GM12878 (cell line): ENCODE data around the gene KCNJ14. TPM values are rescaled to one million over a fixed set of nuclear protein-coding genes. Genes with fewer than 3 reads are reported as not detected.

Experiments used
- ATAC-seq: fragments of 200-7000 bp; cut with Tn5 transposase; 3 replicates; pipeline ENCODE4 v1.9.1; 2020; ENCODE audit warnings: mild to moderate bottlenecking, moderate library complexity
- BruUV-seq: library from RNA; stranded (reverse); fragments of 400-500 nt; replicated peaks from 2 replicates; lab custom pipeline; 2021; lab: Mats Ljungman, UMichigan
- CTCF ChIA-PET: fragments of 300-600 bp; sonication (Branson Sonifier 250); formaldehyde crosslinking; extraction: SDS; loops from one replicate; lab custom pipeline; 2021; ENCODE audit warnings: inconsistent platforms; lab: Yijun Ruan, JAX
- POLR2A ChIA-PET: fragments of 350-600 bp; formaldehyde crosslinking; extraction: SDS; loops from one replicate; lab custom pipeline; 2021; ENCODE audit warnings: inconsistent platforms; lab: Charles Lee
- RAD21 ChIA-PET: fragments of 300-600 bp; sonication (Branson Sonifier 250); formaldehyde crosslinking; loops from one replicate; lab custom pipeline; 2023; ENCODE audit warnings: antibody characterized with exemption; ENCODE audit not compliant: unreplicated experiment; lab: Charles Lee
- SMC1A ChIA-PET: fragments of 300-600 bp; sonication (Branson Sonifier 250); formaldehyde crosslinking; loops from one replicate; lab custom pipeline; 2023; ENCODE audit not compliant: unreplicated experiment, uncharacterized antibody; lab: Charles Lee
- DNase-seq: peaks from one replicate; pipeline ENCODE4 v3.0.0-alpha.2; 2011; ENCODE audit warnings: low read depth, low spot score
- FAIRE-seq: peaks from 3 replicates; lab custom pipeline; 2011; peaks lifted over from hg19 to GRCh38; lab: Jason Lieb, UNC
- H2AFZ ChIP-seq: 2 replicates; pipeline ENCODE4 v1.6.0; 2011; ENCODE audit warnings: low read depth, low read length, control low read depth; ENCODE audit not compliant: control insufficient read depth
- H3K27ac ChIP-seq: 2 replicates; pipeline ENCODE4 v1.5.1; 2011; ENCODE audit warnings: control low read depth; ENCODE audit not compliant: control insufficient read depth, insufficient read depth
- H3K27me3 ChIP-seq, 2 experiments: replicated peaks in 1 of 2; 2 replicates each; pipeline versions ENCODE4 v1.6.0 to v1.6.1; 2011; ENCODE audit warnings: low read length in 1 of 2; ENCODE audit not compliant: control insufficient read depth in 2 of 2, insufficient read depth in 2 of 2
- H3K36me3 ChIP-seq, 2 experiments: 2 replicates each; pipeline ENCODE4 v1.5.1; 2011; ENCODE audit warnings: low read length in 1 of 2; ENCODE audit not compliant: control insufficient read depth in 2 of 2, insufficient read depth in 2 of 2
- H3K4me1 ChIP-seq: 2 replicates; pipeline ENCODE4 v1.6.1; 2011; ENCODE audit warnings: mild to moderate bottlenecking, low read length, moderate library complexity, mixed read lengths; ENCODE audit not compliant: control insufficient read depth, insufficient read depth
- H3K4me2 ChIP-seq: 2 replicates; pipeline ENCODE4 v1.6.0; 2011; ENCODE audit warnings: control low read depth; ENCODE audit not compliant: control insufficient read depth, insufficient read depth
- H3K4me3 ChIP-seq: fragments of 200-600 bp; sonication (generic); 2 replicates; pipeline ENCODE4 v1.5.1; 2016
- H3K79me2 ChIP-seq: 2 replicates; pipeline ENCODE4 v1.6.0; 2011; ENCODE audit warnings: low read length; ENCODE audit not compliant: control insufficient read depth, insufficient read depth
- H3K9ac ChIP-seq: 2 replicates; pipeline ENCODE4 v1.8.0; 2011; ENCODE audit warnings: low read length, control low read depth, mixed read lengths; ENCODE audit not compliant: control insufficient read depth, insufficient read depth
- H3K9me3 ChIP-seq: replicated peaks from 3 replicates; pipeline ENCODE4 v1.5.1; 2011; ENCODE audit warnings: mild to moderate bottlenecking, low read length; ENCODE audit not compliant: control insufficient read depth, insufficient read depth
- H4K20me1 ChIP-seq: 2 replicates; pipeline ENCODE4 v1.6.0; 2011; ENCODE audit not compliant: control insufficient read depth, insufficient read depth
- BACH1 ChIP-seq: fragments of 450-650 bp; IDR thresholded peaks from 2 replicates; pipeline ENCODE4 v1.6.1; 2017; ENCODE audit warnings: mild to moderate bottlenecking, borderline replicate concordance
- BCLAF1 ChIP-seq: fragments of 450-650 bp; IDR thresholded peaks from 2 replicates; pipeline ENCODE4 v1.6.1; 2017; ENCODE audit warnings: antibody characterized with exemption, mild to moderate bottlenecking, moderate library complexity
- CHD4 ChIP-seq: fragments of 200-600 bp; sonication (generic); IDR thresholded peaks from 2 replicates; pipeline ENCODE4 v1.6.1; 2016; ENCODE audit warnings: mild to moderate bottlenecking
- CUX1 ChIP-seq: IDR thresholded peaks from 2 replicates; pipeline ENCODE4 v1.6.1; 2012; ENCODE audit warnings: improper control_type of control experiment, low read depth, low read length; ENCODE audit not compliant: insufficient replicate concordance
- HDGF ChIP-seq: fragments of 450-650 bp; IDR thresholded peaks from 2 replicates; pipeline ENCODE4 v1.6.1; 2016; ENCODE audit warnings: antibody characterized with exemption
- NFIC ChIP-seq: IDR thresholded peaks from 2 replicates; pipeline ENCODE4 v1.6.1; 2012; ENCODE audit warnings: low read depth, mild to moderate bottlenecking, inconsistent platforms, low read length, moderate library complexity
- NR2F1 ChIP-seq: fragments of 450-650 bp; conservative IDR thresholded peaks from 2 replicates; pipeline ENCODE4 v1.6.1; 2017; ENCODE audit warnings: mild to moderate bottlenecking
- POU2F2 ChIP-seq: IDR thresholded peaks from 3 replicates; pipeline ENCODE4 v1.6.1; 2011; ENCODE audit warnings: low read depth, mild to moderate bottlenecking, low read length, borderline replicate concordance
- RELB ChIP-seq: fragments of 450-650 bp; IDR thresholded peaks from 2 replicates; pipeline ENCODE4 v1.6.1; 2017; ENCODE audit warnings: low read depth, mild to moderate bottlenecking, moderate library complexity
- RUNX3 ChIP-seq: IDR thresholded peaks from 2 replicates; pipeline ENCODE4 v1.6.1; 2012; ENCODE audit warnings: low read length, inconsistent platforms
- SMAD5 ChIP-seq: IDR thresholded peaks from 2 replicates; pipeline ENCODE4 v1.6.1; 2016; ENCODE audit warnings: antibody characterized with exemption, low read depth
- SMARCA5 ChIP-seq: fragments of 450-650 bp; IDR thresholded peaks from 2 replicates; pipeline ENCODE4 v1.6.1; 2017; ENCODE audit warnings: mild to moderate bottlenecking
- TBL1XR1 ChIP-seq: IDR thresholded peaks from 2 replicates; pipeline ENCODE4 v1.6.1; 2012; ENCODE audit warnings: low read depth, low read length, improper control_type of control experiment
- ZNF622 ChIP-seq: fragments of 450-650 bp; IDR thresholded peaks from 2 replicates; pipeline ENCODE4 v1.6.1; 2017; ENCODE audit warnings: mild to moderate bottlenecking, inconsistent platforms
- WGBS: methylation state at CpG from one replicate; pipeline ENCODE4 v1.1.6; 2016; ENCODE audit warnings: low lambda C conversion rate; ENCODE audit not compliant: insufficient replicate concordance, insufficient coverage; ENCODE audit errors: missing lambda C conversion rate; 5-methylcytosine and 5-hydroxymethylcytosine counted together
- in situ Hi-C: fragments of 300-500 bp; cut with MboI; formaldehyde crosslinking; loops from 9 replicates; pipeline ENCODE4 v1.14.3; 2018; ENCODE audit warnings: mixed read lengths
- intact Hi-C: fragments of 100-400 bp; cut with micrococcal nuclease; formaldehyde crosslinking; loops from one replicate; pipeline ENCODE4 v1.14.2; 2022; ENCODE audit not compliant: unreplicated experiment
- polyA plus RNA-seq, 11 experiments: library from polyadenylated mRNA; depleted of rRNA in 4 of 11; unstranded in 6 of 11; stranded (reverse) in 5 of 11; fragments of >200 nt; fragmentation: Nextera tagmentation in 4 of 11; fragmentation: Illumina TruSeq in 1 of 11; extraction: Ambion mirVana in 4 of 11; extraction: Trizol in 1 of 11; gene quantifications; 1 replicate in 1 of 11; 2 replicates in 10 of 11; pipeline versions ENCODE4 v1.2.1 to v1.2.3, GENCODE V29; 2011 to 2016; ENCODE audit warnings: inconsistent platforms in 2 of 11, missing spikeins in 2 of 11, low read depth in 1 of 11
- total RNA-seq, 4 experiments: library from RNA; depleted of rRNA in 3 of 4; stranded (reverse); fragments of >200 nt in 3 of 4; fragmentation: Illumina TruSeq in 1 of 4; extraction: Trizol in 1 of 4; gene quantifications; 2 replicates each; pipeline versions ENCODE4 v1.2.1 to v1.2.3, GENCODE V29; 2013 to 2021
- TF ChIP-seq, protein P1 (sequence below): IDR thresholded peaks from 2 replicates; pipeline ENCODE4 v1.6.1; 2011; ENCODE audit warnings: mild to moderate bottlenecking, low read depth, low read length, moderate library complexity; ENCODE audit not compliant: insufficient replicate concordance

KCNJ14 gene
- total and polyA plus RNA-seq, 10 of the 15 experiments (the other 5 are each of a cell fraction or from before 2014, with no cell fraction given), result 0.24 to 1.4 (median 0.42) TPM

DNA sequence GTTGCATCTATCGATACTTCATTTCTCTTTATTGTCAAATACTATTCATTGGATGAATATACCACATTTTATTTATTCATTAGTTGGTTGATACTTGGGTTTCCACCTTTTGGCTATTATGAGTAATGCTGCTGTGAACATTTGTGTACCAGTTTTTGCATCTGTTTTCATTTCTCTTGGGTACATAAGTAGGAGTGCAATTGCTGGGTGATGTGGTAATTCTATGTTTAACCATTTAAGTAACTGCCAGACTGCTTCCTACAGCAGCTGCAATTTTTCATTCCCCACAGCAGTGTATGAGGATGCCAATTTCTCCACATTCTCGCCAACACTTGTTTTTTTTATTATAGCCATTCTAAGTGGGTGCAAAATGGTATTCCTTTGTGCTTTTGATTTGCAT is 2.6 kb downstream of the KCNJ14 start:
- Histone ChIP-seq H3K79me2 (no peaks in the 10 kb centered on the region; the same call in 1 of the 2 replicates), H4K20me1 (no peaks in the 10 kb centered on the region), H3K4me1 (no peaks in the 10 kb centered on the region; the same call in 1 of the 2 replicates), H3K27ac (no peak overlapping the region), H3K36me3 (peaks cover 8 to 17% of the 10 kb centered on the region in 2 experiments), H3K9ac (no peak overlapping the region), H2AFZ (no peak overlapping the region), H3K4me3 (no peak overlapping the region), H3K4me2 (no peak overlapping the region), H3K27me3 (no peaks in the 10 kb centered on the region), H3K9me3 (no peaks in the 10 kb centered on the region)
- in situ Hi-C loops, result no loop called here
- ChIA-PET SMC1A (no interaction called here), CTCF (interaction anchor here (0.5 kb wide), 1 partner anchor 611 kb away, joined by 4 read pairs; no protein-coding TSS in a partner anchor), RAD21 (interaction anchor here (0.8 kb wide), 1 partner anchor 66 kb away, joined by 3 read pairs; the partner anchor contains the start of gene KDELR1), POLR2A (no interaction called here)
- ATAC-seq (no peak), DNase-seq (no peak), FAIRE-seq (no peak)
- intact Hi-C loops, result no loop called here
- BruUV-seq, result no TSS peak
- 95% methylated on average over 2 of the region's 2 CpGs for WGBS
- TF ChIP-seq CUX1 (no peak), HDGF (no peak), CHD4 (no peak), SMAD5 (no peak), ZNF622 (no peak), RELB (no peak), NR2F1 (no peak), POU2F2 (no peak), TBL1XR1 (no peak), NFIC (no peak), BACH1 (no peak), RUNX3 (no peak), BCLAF1 (no peak), SMARCA5 (no peak)
- TF ChIP-seq, protein P1, sequence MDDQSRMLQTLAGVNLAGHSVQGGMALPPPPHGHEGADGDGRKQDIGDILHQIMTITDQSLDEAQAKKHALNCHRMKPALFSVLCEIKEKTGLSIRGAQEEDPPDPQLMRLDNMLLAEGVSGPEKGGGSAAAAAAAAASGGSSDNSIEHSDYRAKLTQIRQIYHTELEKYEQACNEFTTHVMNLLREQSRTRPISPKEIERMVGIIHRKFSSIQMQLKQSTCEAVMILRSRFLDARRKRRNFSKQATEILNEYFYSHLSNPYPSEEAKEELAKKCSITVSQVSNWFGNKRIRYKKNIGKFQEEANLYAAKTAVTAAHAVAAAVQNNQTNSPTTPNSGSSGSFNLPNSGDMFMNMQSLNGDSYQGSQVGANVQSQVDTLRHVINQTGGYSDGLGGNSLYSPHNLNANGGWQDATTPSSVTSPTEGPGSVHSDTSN, result no peak
